ENCODE measurements around the gene VWA7.

GRCh38 chr6:31727717-31728671 is 49.1 kb downstream of the VWA7 start:
- TF ChIP-seq CTCF (IDR thresholded peaks at IDR 0.05), result no peak
- TF ChIP-seq, protein P1, sequence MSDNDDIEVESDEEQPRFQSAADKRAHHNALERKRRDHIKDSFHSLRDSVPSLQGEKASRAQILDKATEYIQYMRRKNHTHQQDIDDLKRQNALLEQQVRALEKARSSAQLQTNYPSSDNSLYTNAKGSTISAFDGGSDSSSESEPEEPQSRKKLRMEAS (IDR thresholded peaks at IDR 0.05), result no peak
- no peak for TF ChIP-seq HDAC2 (IDR thresholded peaks at IDR 0.05)
- TF ChIP-seq MAFK (IDR thresholded peaks at IDR 0.05; ENCODE audit: partially characterized antibody), result no peak
